Dermis microvascular lymphatic vessel endothelial cell (primary cell): ENCODE data around the gene CHST13. TPM values are rescaled to one million over a fixed set of nuclear protein-coding genes. Genes with fewer than 3 reads are reported as not detected.
"Not testable (repeated sequence)": the region's sequence is repeated elsewhere in the genome, so short reads cannot be mapped to it uniquely, and the experiment has no call there.

Source experiments
- DNase-seq, 2 donors: peaks; one replicate each; pipeline versions ENCODE4 v3.0.0 to v3.0.0-alpha.2; 2010; ENCODE audit warnings: low read depth in 2 of 2
- total RNA-seq: library from RNA; depleted of rRNA; stranded (reverse); fragments of >200 nt; gene quantifications from 2 replicates; pipeline ENCODE4 v1.2.1, GENCODE V29; 2014

Gene CHST13
- total RNA-seq, 1 donor from 2014 or later: not detected

DNA sequence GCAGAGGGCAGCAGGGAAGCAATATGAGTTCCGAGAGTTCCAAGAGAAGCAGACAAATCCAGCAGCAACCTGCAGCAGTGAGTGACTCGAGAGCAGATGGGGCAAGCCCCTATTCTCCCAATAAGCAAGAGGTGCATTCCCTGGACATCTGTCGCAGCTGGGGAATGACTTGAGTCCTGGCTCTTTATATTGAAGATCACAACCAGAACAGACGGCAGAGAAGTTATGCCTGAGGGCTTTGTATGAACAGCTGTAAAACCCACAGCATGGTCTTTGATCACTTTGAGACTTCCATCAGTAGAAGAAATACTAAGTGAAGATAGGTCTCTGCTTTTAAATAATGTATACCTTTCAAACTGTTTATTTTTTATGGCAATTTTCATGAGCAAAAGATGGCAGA lies 58.4 kb downstream of the CHST13 start:
- no peak for DNase-seq

DNA sequence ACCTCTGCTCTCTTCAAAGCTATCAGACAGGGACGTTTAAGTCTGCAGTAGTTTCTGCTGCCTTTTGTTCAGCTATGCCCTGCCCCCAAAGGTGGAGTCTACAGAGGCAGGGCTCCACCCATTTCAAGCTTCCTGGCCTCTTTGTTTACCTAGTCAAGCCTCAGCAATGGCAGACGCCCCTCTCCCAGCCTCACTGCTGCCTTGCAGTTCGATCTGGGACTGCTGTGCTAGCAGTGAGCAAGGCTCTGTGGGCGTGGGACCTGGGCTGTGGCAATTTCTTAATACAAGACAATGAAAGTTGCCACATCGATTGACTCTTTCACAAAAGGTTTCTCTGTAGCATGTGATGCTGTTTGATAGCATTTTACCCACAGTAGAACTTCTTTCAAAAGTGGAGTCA lies 67.6 kb downstream of the CHST13 start:
- DNase-seq: not testable (repeated sequence)

Other genes starting within 250 kb of the CHST13 start
- gene KLF15, start 166.7 kb upstream of the CHST13 start, total RNA-seq: 1.7 and 5.8 TPM in 2 replicates
- not detected in 2 replicates for gene CFAP100, start 129.2 kb upstream of the CHST13 start, total RNA-seq
- 11.4 and 17.6 TPM in 2 replicates for gene ZXDC, start 48.3 kb upstream of the CHST13 start, total RNA-seq
- not detected in 2 replicates for gene UROC1, start 6.4 kb upstream of the CHST13 start, total RNA-seq
- not detected in 2 replicates for gene C3orf22, start 34.8 kb downstream of the CHST13 start, total RNA-seq
- gene TXNRD3, start 131.0 kb downstream of the CHST13 start, total RNA-seq: 8.6 and 9.9 TPM in 2 replicates
- gene CHCHD6, start 180.1 kb downstream of the CHST13 start, total RNA-seq: 6.7 and 6.8 TPM in 2 replicates